RWPE2 (cell line): ENCODE data around the gene TOMM40L.
"Not testable (repeated sequence)": the region's sequence is repeated elsewhere in the genome, so short reads cannot be mapped to it uniquely, and the experiment has no call there.

Experiments
- ATAC-seq: fragments of 200-7000 bp; cut with Tn5 transposase; 3 replicates; pipeline ENCODE4 v1.9.1; 2021; ENCODE audit warnings: low read depth
- DNase-seq: peaks from one replicate; pipeline ENCODE4 v3.0.0-alpha.2; 2020; ENCODE audit warnings: low spot score
- H3K27ac ChIP-seq: fragments of 450-650 bp; 2 replicates; pipeline ENCODE4 v1.5.1; 2017; ENCODE audit warnings: mild to moderate bottlenecking; ENCODE audit not compliant: poor library complexity, severe bottlenecking
- H3K27me3 ChIP-seq: fragments of 250-450 bp; sonication (Bioruptor Pico); 2 replicates; pipeline ENCODE4 v1.5.1; 2021; ENCODE audit warnings: mild to moderate bottlenecking, moderate library complexity; ENCODE audit not compliant: insufficient read depth, poor library complexity, severe bottlenecking
- H3K36me3 ChIP-seq: fragments of 250-450 bp; sonication (Bioruptor Pico); 2 replicates; pipeline ENCODE4 v1.5.1; 2020; ENCODE audit warnings: low read depth, mild to moderate bottlenecking, moderate library complexity
- H3K4me1 ChIP-seq: fragments of 250-450 bp; sonication (Bioruptor Pico); 2 replicates; pipeline ENCODE4 v1.5.1; 2021; ENCODE audit warnings: mild to moderate bottlenecking, moderate library complexity; ENCODE audit not compliant: insufficient read depth, poor library complexity, severe bottlenecking
- H3K4me3 ChIP-seq: fragments of 250-450 bp; sonication (Bioruptor Pico); 2 replicates; pipeline ENCODE4 v1.5.1; 2021; ENCODE audit warnings: mild to moderate bottlenecking, moderate library complexity; ENCODE audit not compliant: severe bottlenecking
- H3K9me3 ChIP-seq: fragments of 250-450 bp; sonication (Bioruptor Pico); 2 replicates; pipeline ENCODE4 v1.5.1; 2021; ENCODE audit warnings: mild to moderate bottlenecking, moderate library complexity; ENCODE audit not compliant: severe bottlenecking
- CTCF ChIP-seq: fragments of 450-650 bp; IDR thresholded peaks from one replicate; pipeline ENCODE4 v1.5.1; 2017; ENCODE audit warnings: mild to moderate bottlenecking, moderate library complexity; ENCODE audit not compliant: poor library complexity, severe bottlenecking

The TOMM40L gene

GRCh38 chr1:161251579-161251978, 25.7 kb downstream of the TOMM40L start:
- Histone ChIP-seq H3K4me3 (no peak overlapping the region), H3K4me1 (no peaks in the 10 kb centered on the region), H3K27me3 (no peaks in the 10 kb centered on the region), H3K9me3 (no peaks in the 10 kb centered on the region), H3K36me3 (no peaks in the 10 kb centered on the region), H3K27ac (no peak overlapping the region)
- DNase-seq = no peak
- no peak for ATAC-seq
- no peak for TF ChIP-seq CTCF

GRCh38 chr1:161255302-161255701, 29.4 kb downstream of the TOMM40L start:
- DNase-seq, H3K27me3 ChIP-seq, H3K27ac ChIP-seq, H3K9me3 ChIP-seq, H3K4me1 ChIP-seq, H3K36me3 ChIP-seq, H3K4me3 ChIP-seq, ATAC-seq: not testable (repeated sequence)

GRCh38 chr1:161255955-161256520, 30.2 kb downstream of the TOMM40L start:
- not testable (repeated sequence) for H3K27ac ChIP-seq, ATAC-seq, H3K4me3 ChIP-seq, H3K9me3 ChIP-seq, H3K4me1 ChIP-seq, DNase-seq, H3K36me3 ChIP-seq, H3K27me3 ChIP-seq

- H3K36me3 ChIP-seq, ATAC-seq, H3K4me1 ChIP-seq, H3K4me3 ChIP-seq, DNase-seq, H3K27me3 ChIP-seq, H3K27ac ChIP-seq, H3K9me3 ChIP-seq: not testable (repeated sequence)
Observed at GRCh38 chr1:161257109-161257508, 31.2 kb downstream of the TOMM40L start.

GRCh38 chr1:161258439-161259344, 32.8 kb downstream of the TOMM40L start, which contains the start of gene PCP4L1:
Gene PCP4L1 (plus strand): TSS chr1:161258745. CDS start chr1:161258975, 230 bp downstream.
- DNase-seq (no peak), ATAC-seq (peak; percentile 90)
- Histone ChIP-seq H3K27me3 (peaks cover 9% of the 10 kb centered on the region), H3K27ac (no peak within 1 kb of the TSS), H3K36me3 (no peaks in the 10 kb centered on the region), H3K4me3 (peak within 1 kb of the TSS; percentile 37), H3K9me3 (no peaks in the 10 kb centered on the region), H3K4me1 (peaks cover 9% of the 10 kb centered on the region)
- no peak for TF ChIP-seq CTCF

- no peak for ATAC-seq
- Histone ChIP-seq H3K27me3 (peaks cover 9% of the 10 kb centered on the region), H3K4me3 (no peak overlapping the region), H3K4me1 (peaks cover 9% of the 10 kb centered on the region), H3K27ac (no peak overlapping the region), H3K9me3 (no peaks in the 10 kb centered on the region), H3K36me3 (no peaks in the 10 kb centered on the region)
- no peak for DNase-seq
- TF ChIP-seq CTCF = no peak
Observed at GRCh38 chr1:161259345-161259702, 33.5 kb downstream of the TOMM40L start.
